ENCODE results near the gene INSIG1.

DNA sequence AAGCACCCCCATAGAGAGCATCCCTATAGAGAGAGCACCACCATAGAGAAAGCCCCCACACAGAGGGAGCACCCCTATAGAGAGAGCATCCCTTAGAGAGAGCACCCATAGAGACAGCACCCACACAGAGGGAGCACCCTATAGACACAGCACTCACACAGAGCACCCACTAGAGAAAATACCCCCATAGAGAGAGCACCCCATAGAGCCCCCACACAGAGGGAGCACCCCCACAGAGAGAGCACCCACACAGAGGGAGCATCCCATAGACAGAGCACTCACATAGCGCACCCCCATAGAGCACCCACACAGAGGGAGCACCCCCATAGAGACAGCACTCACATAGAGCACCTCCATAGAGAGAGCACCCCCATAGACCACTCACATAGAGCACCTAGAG, 48.6 kb downstream of the INSIG1 start:
- TF ChIP-seq, protein P1, sequence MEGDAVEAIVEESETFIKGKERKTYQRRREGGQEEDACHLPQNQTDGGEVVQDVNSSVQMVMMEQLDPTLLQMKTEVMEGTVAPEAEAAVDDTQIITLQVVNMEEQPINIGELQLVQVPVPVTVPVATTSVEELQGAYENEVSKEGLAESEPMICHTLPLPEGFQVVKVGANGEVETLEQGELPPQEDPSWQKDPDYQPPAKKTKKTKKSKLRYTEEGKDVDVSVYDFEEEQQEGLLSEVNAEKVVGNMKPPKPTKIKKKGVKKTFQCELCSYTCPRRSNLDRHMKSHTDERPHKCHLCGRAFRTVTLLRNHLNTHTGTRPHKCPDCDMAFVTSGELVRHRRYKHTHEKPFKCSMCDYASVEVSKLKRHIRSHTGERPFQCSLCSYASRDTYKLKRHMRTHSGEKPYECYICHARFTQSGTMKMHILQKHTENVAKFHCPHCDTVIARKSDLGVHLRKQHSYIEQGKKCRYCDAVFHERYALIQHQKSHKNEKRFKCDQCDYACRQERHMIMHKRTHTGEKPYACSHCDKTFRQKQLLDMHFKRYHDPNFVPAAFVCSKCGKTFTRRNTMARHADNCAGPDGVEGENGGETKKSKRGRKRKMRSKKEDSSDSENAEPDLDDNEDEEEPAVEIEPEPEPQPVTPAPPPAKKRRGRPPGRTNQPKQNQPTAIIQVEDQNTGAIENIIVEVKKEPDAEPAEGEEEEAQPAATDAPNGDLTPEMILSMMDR (conservative IDR thresholded peaks at IDR 0.05; ENCODE audit: low read depth in 2 of 2): no peak
- TF ChIP-seq, protein P2, sequence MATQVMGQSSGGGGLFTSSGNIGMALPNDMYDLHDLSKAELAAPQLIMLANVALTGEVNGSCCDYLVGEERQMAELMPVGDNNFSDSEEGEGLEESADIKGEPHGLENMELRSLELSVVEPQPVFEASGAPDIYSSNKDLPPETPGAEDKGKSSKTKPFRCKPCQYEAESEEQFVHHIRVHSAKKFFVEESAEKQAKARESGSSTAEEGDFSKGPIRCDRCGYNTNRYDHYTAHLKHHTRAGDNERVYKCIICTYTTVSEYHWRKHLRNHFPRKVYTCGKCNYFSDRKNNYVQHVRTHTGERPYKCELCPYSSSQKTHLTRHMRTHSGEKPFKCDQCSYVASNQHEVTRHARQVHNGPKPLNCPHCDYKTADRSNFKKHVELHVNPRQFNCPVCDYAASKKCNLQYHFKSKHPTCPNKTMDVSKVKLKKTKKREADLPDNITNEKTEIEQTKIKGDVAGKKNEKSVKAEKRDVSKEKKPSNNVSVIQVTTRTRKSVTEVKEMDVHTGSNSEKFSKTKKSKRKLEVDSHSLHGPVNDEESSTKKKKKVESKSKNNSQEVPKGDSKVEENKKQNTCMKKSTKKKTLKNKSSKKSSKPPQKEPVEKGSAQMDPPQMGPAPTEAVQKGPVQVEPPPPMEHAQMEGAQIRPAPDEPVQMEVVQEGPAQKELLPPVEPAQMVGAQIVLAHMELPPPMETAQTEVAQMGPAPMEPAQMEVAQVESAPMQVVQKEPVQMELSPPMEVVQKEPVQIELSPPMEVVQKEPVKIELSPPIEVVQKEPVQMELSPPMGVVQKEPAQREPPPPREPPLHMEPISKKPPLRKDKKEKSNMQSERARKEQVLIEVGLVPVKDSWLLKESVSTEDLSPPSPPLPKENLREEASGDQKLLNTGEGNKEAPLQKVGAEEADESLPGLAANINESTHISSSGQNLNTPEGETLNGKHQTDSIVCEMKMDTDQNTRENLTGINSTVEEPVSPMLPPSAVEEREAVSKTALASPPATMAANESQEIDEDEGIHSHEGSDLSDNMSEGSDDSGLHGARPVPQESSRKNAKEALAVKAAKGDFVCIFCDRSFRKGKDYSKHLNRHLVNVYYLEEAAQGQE (IDR thresholded peaks at IDR 0.05; ENCODE audit: unreplicated experiment): no peak
- TF ChIP-seq, protein P3, sequence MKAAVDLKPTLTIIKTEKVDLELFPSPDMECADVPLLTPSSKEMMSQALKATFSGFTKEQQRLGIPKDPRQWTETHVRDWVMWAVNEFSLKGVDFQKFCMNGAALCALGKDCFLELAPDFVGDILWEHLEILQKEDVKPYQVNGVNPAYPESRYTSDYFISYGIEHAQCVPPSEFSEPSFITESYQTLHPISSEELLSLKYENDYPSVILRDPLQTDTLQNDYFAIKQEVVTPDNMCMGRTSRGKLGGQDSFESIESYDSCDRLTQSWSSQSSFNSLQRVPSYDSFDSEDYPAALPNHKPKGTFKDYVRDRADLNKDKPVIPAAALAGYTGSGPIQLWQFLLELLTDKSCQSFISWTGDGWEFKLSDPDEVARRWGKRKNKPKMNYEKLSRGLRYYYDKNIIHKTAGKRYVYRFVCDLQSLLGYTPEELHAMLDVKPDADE (IDR thresholded peaks at IDR 0.05): no peak
- TF ChIP-seq EZH2 (IDR thresholded peaks at IDR 0.05; ENCODE audit: low read depth, unreplicated experiment) (no peak), NANOG (IDR thresholded peaks at IDR 0.05; ENCODE audit: borderline replicate concordance) (no peak), EZH2phosphoT487 (IDR thresholded peaks at IDR 0.05; ENCODE audit: unreplicated experiment) (no peak), POLR2AphosphoS5 (IDR thresholded peaks at IDR 0.05; ENCODE audit: low read depth) (no peak), CREB1 (CRISPR knock-in tag; IDR thresholded peaks at IDR 0.05; ENCODE audit: low read depth) (no peak), ZNF331 (CRISPR knock-in tag; IDR thresholded peaks at IDR 0.05; ENCODE audit: low read depth) (no peak)

Measured in GM23338 (cell line).